ENCODE results near the gene IGSF23.

GRCh38 chr19:44660081-44660480 is 46.7 kb downstream of the IGSF23 start:
- TF ChIP-seq CTCF (IDR thresholded peaks at IDR 0.05) (no peak), POLR2A (IDR thresholded peaks at IDR 0.05) (no peak)

Measured in adrenal gland (tissue), 5 donors.